H9 (cell line): Measurements from ENCODE around the gene USP6NL. TPM values are rescaled to one million over a fixed set of nuclear protein-coding genes. Genes with fewer than 3 reads are reported as not detected.

Source experiments
- DNase-seq: peaks from one replicate; pipeline ENCODE4 v3.0.0-alpha.2; 2017
- H2AFZ ChIP-seq: one replicate; pipeline ENCODE4 v1.6.1; 2013; ENCODE audit warnings: mild to moderate bottlenecking, low read length, control low read depth, moderate library complexity
- H2AK5ac ChIP-seq: 2 replicates; pipeline ENCODE4 v1.6.1; 2013; ENCODE audit warnings: low read length, control low read depth, mixed read lengths; ENCODE audit not compliant: insufficient read length
- H2BK120ac ChIP-seq: one replicate; pipeline ENCODE4 v1.6.1; 2013; ENCODE audit warnings: low read depth, mild to moderate bottlenecking, low read length, control low read depth, inconsistent platforms; ENCODE audit not compliant: poor library complexity, severe bottlenecking
- H2BK12ac ChIP-seq: 2 replicates; pipeline ENCODE4 v1.6.1; 2013; ENCODE audit warnings: low read length, control low read depth, mixed read lengths, low read depth; ENCODE audit not compliant: insufficient read length
- H2BK15ac ChIP-seq: 2 replicates; pipeline ENCODE4 v1.6.1; 2013; ENCODE audit warnings: low read depth, low read length, control low read depth
- H2BK20ac ChIP-seq: one replicate; pipeline ENCODE4 v1.6.1; 2013; ENCODE audit warnings: low read depth, mild to moderate bottlenecking, low read length, control low read depth, inconsistent platforms; ENCODE audit not compliant: poor library complexity, severe bottlenecking
- H2BK5ac ChIP-seq: 2 replicates; pipeline ENCODE4 v1.6.1; 2013; ENCODE audit warnings: low read length, control low read depth, mixed read lengths; ENCODE audit not compliant: insufficient read length
- H3K14ac ChIP-seq: 2 replicates; pipeline ENCODE4 v1.6.1; 2013; ENCODE audit warnings: low read length, control low read depth; ENCODE audit not compliant: insufficient read depth
- H3K18ac ChIP-seq: 2 replicates; pipeline ENCODE4 v1.6.1; 2013; ENCODE audit warnings: low read depth, mild to moderate bottlenecking, mixed read lengths, low read length, control low read depth; ENCODE audit not compliant: insufficient read length
- H3K23ac ChIP-seq: 2 replicates; pipeline ENCODE4 v1.6.1; 2013; ENCODE audit warnings: low read length, control low read depth, mixed read lengths, low read depth; ENCODE audit not compliant: insufficient read length
- H3K23me2 ChIP-seq: 2 replicates; pipeline ENCODE4 v1.6.1; 2013; ENCODE audit warnings: low read depth, mild to moderate bottlenecking, mixed read lengths, low read length, control low read depth; ENCODE audit not compliant: insufficient read length, poor library complexity, severe bottlenecking
- H3K27ac ChIP-seq: 2 replicates; pipeline ENCODE4 v1.5.1; 2013; ENCODE audit warnings: low read length, control low read depth, mixed read lengths, low read depth; ENCODE audit not compliant: insufficient read length
- H3K27me3 ChIP-seq: 2 replicates; pipeline ENCODE4 v1.6.1; 2013; ENCODE audit warnings: low read length, control low read depth, inconsistent platforms; ENCODE audit not compliant: insufficient read depth
- H3K4ac ChIP-seq: 2 replicates; pipeline ENCODE4 v1.6.1; 2013; ENCODE audit warnings: low read depth, mild to moderate bottlenecking, control low read depth, inconsistent platforms, low read length, moderate library complexity
- H3K4me1 ChIP-seq: 2 replicates; pipeline ENCODE4 v1.6.1; 2013; ENCODE audit warnings: low read length, control low read depth, inconsistent platforms; ENCODE audit not compliant: insufficient read depth
- H3K4me2 ChIP-seq: 2 replicates; pipeline ENCODE4 v1.6.1; 2013; ENCODE audit warnings: low read length, control low read depth, mixed read lengths; ENCODE audit not compliant: insufficient read length, insufficient read depth
- H3K56ac ChIP-seq: 2 replicates; pipeline ENCODE4 v1.6.1; 2013; ENCODE audit warnings: low read depth, mild to moderate bottlenecking, mixed read lengths, low read length, control low read depth; ENCODE audit not compliant: insufficient read length
- H3K79me1 ChIP-seq: 2 replicates; pipeline ENCODE4 v1.6.1; 2013; ENCODE audit warnings: low read depth, mild to moderate bottlenecking, moderate library complexity, low read length, control low read depth, inconsistent platforms; ENCODE audit not compliant: insufficient read depth, poor library complexity, severe bottlenecking
- H3K79me2 ChIP-seq: 2 replicates; pipeline ENCODE4 v1.6.1; 2013; ENCODE audit warnings: low read length, control low read depth, inconsistent platforms; ENCODE audit not compliant: insufficient read depth
- H3K9ac ChIP-seq: 2 replicates; pipeline ENCODE4 v1.6.1; 2013; ENCODE audit warnings: low read length, control low read depth, mixed read lengths; ENCODE audit not compliant: insufficient read length; ENCODE audit errors: extremely low read depth
- H3K9me3 ChIP-seq: one replicate; pipeline ENCODE4 v1.6.1; 2013; ENCODE audit warnings: low read depth, low read length, inconsistent platforms; ENCODE audit not compliant: control insufficient read depth
- H3T11ph ChIP-seq: one replicate; pipeline ENCODE4 v1.6.1; 2013; ENCODE audit warnings: mild to moderate bottlenecking, low read length, control low read depth, inconsistent platforms
- H4K20me1 ChIP-seq: one replicate; pipeline ENCODE4 v1.6.1; 2013; ENCODE audit not compliant: control insufficient read depth, insufficient read length, insufficient read depth
- H4K5ac ChIP-seq: 2 replicates; pipeline ENCODE4 v1.6.1; 2013; ENCODE audit warnings: low read depth, mild to moderate bottlenecking, mixed read lengths, low read length, control low read depth; ENCODE audit not compliant: insufficient read length
- H4K8ac ChIP-seq: replicated peaks from 2 replicates; pipeline ENCODE4 v1.6.1; 2013; ENCODE audit warnings: low read length, control low read depth, mixed read lengths, low read depth; ENCODE audit not compliant: insufficient read length
- H4K91ac ChIP-seq: 2 replicates; pipeline ENCODE4 v1.6.1; 2013; ENCODE audit warnings: low read depth, mild to moderate bottlenecking, moderate library complexity, mixed read lengths, low read length, control low read depth; ENCODE audit not compliant: insufficient read length
- H3K27ac Mint-ChIP-seq, 3 experiments: 2 replicates in 2 of 3; 3 replicates in 1 of 3; pipeline ENCODE4 v1.8.0; 2020 to 2021; ENCODE audit warnings: mixed read lengths in 3 of 3, mild to moderate bottlenecking in 1 of 3, moderate library complexity in 1 of 3
- H3K27me3 Mint-ChIP-seq: 2 replicates; pipeline ENCODE4 v1.8.0; 2021; ENCODE audit warnings: low read depth, mild to moderate bottlenecking, moderate library complexity, mixed read lengths
- H3K36me3 Mint-ChIP-seq, 3 experiments: 2 replicates in 2 of 3; 3 replicates in 1 of 3; pipeline ENCODE4 v1.8.0; 2020 to 2021; ENCODE audit warnings: low read depth in 3 of 3, mixed read lengths in 3 of 3; ENCODE audit not compliant: insufficient read depth in 1 of 3
- H3K4me1 Mint-ChIP-seq, 2 experiments: 2 replicates each; pipeline ENCODE4 v1.8.0; 2020; ENCODE audit warnings: mixed read lengths in 2 of 2
- H3K4me3 Mint-ChIP-seq, 2 experiments: 2 replicates in 1 of 2; 3 replicates in 1 of 2; pipeline ENCODE4 v1.8.0; 2020 to 2021; ENCODE audit warnings: mild to moderate bottlenecking in 2 of 2, mixed read lengths in 2 of 2, moderate library complexity in 1 of 2
- H3K9me3 Mint-ChIP-seq, 2 experiments: 2 replicates in 1 of 2; 3 replicates in 1 of 2; pipeline ENCODE4 v1.8.0; 2020; ENCODE audit warnings: mild to moderate bottlenecking in 2 of 2, mixed read lengths in 2 of 2, moderate library complexity in 1 of 2
- CTCF ChIP-seq: fragments of 200-600 bp; sonication (generic); conservative IDR thresholded peaks from 3 replicates; pipeline ENCODE4 v1.8.0; 2021; ENCODE audit warnings: antibody characterized with exemption, mild to moderate bottlenecking
- WGBS: extraction: QIAGEN DNeasy Blood & Tissue Kit; methylation state at CpG from one replicate; pipeline ENCODE4 v1.1.7; 2013; ENCODE audit warnings: missing lambda C conversion rate, low lambda C conversion rate, mixed read lengths; ENCODE audit not compliant: insufficient read length; ENCODE audit errors: extremely low coverage; 5-methylcytosine and 5-hydroxymethylcytosine counted together
- total RNA-seq: library from RNA; stranded (reverse); gene quantifications from 2 replicates; pipeline ENCODE4 v1.2.1, GENCODE V29; 2021

Gene USP6NL
- total RNA-seq, 1 experiment from 2014 or later: 28.3 TPM

- no peak overlapping the region for H3K18ac ChIP-seq
- H3K27me3 ChIP-seq: no peaks in the 10 kb centered on the region
- H4K20me1 ChIP-seq: no peaks in the 10 kb centered on the region
- no peaks in the 10 kb centered on the region for H3K23me2 ChIP-seq
- H3K4me3 Mint-ChIP-seq: no peak overlapping the region
- H2AK5ac ChIP-seq: no peak overlapping the region
- DNase-seq: no peak
- no peaks in the 10 kb centered on the region for H3K9me3 ChIP-seq
- H3K23ac ChIP-seq: no peak overlapping the region
- H2BK120ac ChIP-seq: no peak overlapping the region
- peak overlapping the region; percentile 42; the same call in 1 of the 2 replicates for H3K14ac ChIP-seq
- no peak overlapping the region for H3T11ph ChIP-seq
- H3K4me2 ChIP-seq: no peak overlapping the region
- no peak overlapping the region for H3K9ac ChIP-seq
- no CpG with 5 or more reads among the region's 2 CpGs for WGBS
- no peak for TF ChIP-seq CTCF
- peaks cover under 1% of the 10 kb centered on the region for H3K79me1 ChIP-seq
- H3K27ac ChIP-seq: no peak overlapping the region
- no peaks in the 10 kb centered on the region for H3K27me3 Mint-ChIP-seq
- H2BK5ac ChIP-seq: no peak overlapping the region
- peaks cover 5% of the 10 kb centered on the region; the same call in 1 of the 2 replicates for H3K79me2 ChIP-seq
- H2BK20ac ChIP-seq: no peak overlapping the region
- H2BK12ac ChIP-seq: no peak overlapping the region
- H3K4me1 Mint-ChIP-seq: peaks cover 33 to 39% of the 10 kb centered on the region in 2 experiments
- no peak overlapping the region for H2BK15ac ChIP-seq
- H4K8ac ChIP-seq: no peak overlapping the region
- no peak overlapping the region for H4K91ac ChIP-seq
- no peaks in the 10 kb centered on the region; the same call in 1 of the 2 replicates for H3K4me1 ChIP-seq
- no peak overlapping the region for H2AFZ ChIP-seq
- H3K36me3 Mint-ChIP-seq: no peaks in the 10 kb centered on the region
- no peaks in the 10 kb centered on the region for H3K9me3 Mint-ChIP-seq
- H3K27ac Mint-ChIP-seq: peak overlapping the region; percentile 73 to 93 (median 86); a peak in 5 of 7 replicates
- H3K4ac ChIP-seq: no peak overlapping the region
- no peak overlapping the region for H4K5ac ChIP-seq
- no peak overlapping the region for H3K56ac ChIP-seq
These were observed 72.1 kb downstream of the USP6NL start for GRCh38 chr10:11539191-11539868.
